ENCODE data around the gene ADGRL1. TPM values are rescaled to one million over a fixed set of nuclear protein-coding genes. Genes with fewer than 3 reads are reported as not detected.

Gene ADGRL1
- total and polyA plus RNA-seq, 10 of the 15 experiments (the other 5 are each of a cell fraction or from before 2014, with no cell fraction given), result 0.05 to 4.8 (median 0.71) TPM

GRCh38 chr19:14136509-14137281, 69.3 kb downstream of the ADGRL1 start, which contains the start of gene ASF1B (continued):
- no peak for TF ChIP-seq SUZ12 (IDR thresholded peaks at IDR 0.05; ENCODE audit: unreplicated experiment)
- TF ChIP-seq, protein P1, sequence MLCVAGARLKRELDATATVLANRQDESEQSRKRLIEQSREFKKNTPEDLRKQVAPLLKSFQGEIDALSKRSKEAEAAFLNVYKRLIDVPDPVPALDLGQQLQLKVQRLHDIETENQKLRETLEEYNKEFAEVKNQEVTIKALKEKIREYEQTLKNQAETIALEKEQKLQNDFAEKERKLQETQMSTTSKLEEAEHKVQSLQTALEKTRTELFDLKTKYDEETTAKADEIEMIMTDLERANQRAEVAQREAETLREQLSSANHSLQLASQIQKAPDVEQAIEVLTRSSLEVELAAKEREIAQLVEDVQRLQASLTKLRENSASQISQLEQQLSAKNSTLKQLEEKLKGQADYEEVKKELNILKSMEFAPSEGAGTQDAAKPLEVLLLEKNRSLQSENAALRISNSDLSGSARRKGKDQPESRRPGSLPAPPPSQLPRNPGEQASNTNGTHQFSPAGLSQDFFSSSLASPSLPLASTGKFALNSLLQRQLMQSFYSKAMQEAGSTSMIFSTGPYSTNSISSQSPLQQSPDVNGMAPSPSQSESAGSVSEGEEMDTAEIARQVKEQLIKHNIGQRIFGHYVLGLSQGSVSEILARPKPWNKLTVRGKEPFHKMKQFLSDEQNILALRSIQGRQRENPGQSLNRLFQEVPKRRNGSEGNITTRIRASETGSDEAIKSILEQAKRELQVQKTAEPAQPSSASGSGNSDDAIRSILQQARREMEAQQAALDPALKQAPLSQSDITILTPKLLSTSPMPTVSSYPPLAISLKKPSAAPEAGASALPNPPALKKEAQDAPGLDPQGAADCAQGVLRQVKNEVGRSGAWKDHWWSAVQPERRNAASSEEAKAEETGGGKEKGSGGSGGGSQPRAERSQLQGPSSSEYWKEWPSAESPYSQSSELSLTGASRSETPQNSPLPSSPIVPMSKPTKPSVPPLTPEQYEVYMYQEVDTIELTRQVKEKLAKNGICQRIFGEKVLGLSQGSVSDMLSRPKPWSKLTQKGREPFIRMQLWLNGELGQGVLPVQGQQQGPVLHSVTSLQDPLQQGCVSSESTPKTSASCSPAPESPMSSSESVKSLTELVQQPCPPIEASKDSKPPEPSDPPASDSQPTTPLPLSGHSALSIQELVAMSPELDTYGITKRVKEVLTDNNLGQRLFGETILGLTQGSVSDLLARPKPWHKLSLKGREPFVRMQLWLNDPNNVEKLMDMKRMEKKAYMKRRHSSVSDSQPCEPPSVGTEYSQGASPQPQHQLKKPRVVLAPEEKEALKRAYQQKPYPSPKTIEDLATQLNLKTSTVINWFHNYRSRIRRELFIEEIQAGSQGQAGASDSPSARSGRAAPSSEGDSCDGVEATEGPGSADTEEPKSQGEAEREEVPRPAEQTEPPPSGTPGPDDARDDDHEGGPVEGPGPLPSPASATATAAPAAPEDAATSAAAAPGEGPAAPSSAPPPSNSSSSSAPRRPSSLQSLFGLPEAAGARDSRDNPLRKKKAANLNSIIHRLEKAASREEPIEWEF (IDR thresholded peaks at IDR 0.05; ENCODE audit: insufficient replicate concordance, low read depth, low read length), result no peak
- peak; percentile 73; the same call in 1 of the 2 replicates for TF ChIP-seq SMAD5 (IDR thresholded peaks at IDR 0.05; ENCODE audit: low read depth)
- no peak for TF ChIP-seq HDAC2 (IDR thresholded peaks at IDR 0.05)
- peak; percentile 84 to 98 (median 95) for TF ChIP-seq CTCF (IDR thresholded peaks at IDR 0.05 in 2 of 3, conservative IDR thresholded peaks at IDR 0.05 in 1 of 3; ENCODE audit: control insufficient read depth in 2 of 3, extremely low read depth in 1 of 3, insufficient read depth in 1 of 3, low read depth in 3 of 3, low read length in 3 of 3)
- TF ChIP-seq WRNIP1 (IDR thresholded peaks at IDR 0.05; ENCODE audit: borderline replicate concordance, low read depth, low read length), result no peak
- TF ChIP-seq SRF (IDR thresholded peaks at IDR 0.05; ENCODE audit: low read depth in 2 of 2, low read length in 2 of 2), result 0 out of 4 replicates have a peak, but pooled peaks of 1 of the 2 experiments have one; percentile 48
- TF ChIP-seq HSF1 (IDR thresholded peaks at IDR 0.05; ENCODE audit: low read depth, low read length), result no peak
- no peak for TF ChIP-seq HDAC6 (IDR thresholded peaks at IDR 0.05; ENCODE audit: unreplicated experiment)
- TF ChIP-seq ZSCAN29 (IDR thresholded peaks at IDR 0.05), result no peak
- peak; percentile 73 for TF ChIP-seq IKZF1 (conservative IDR thresholded peaks at IDR 0.05)
- TF ChIP-seq LARP7 (IDR thresholded peaks at IDR 0.05), result no peak; the same call in 1 of the 2 replicates
- TF ChIP-seq RBBP5 (conservative IDR thresholded peaks at IDR 0.05), result no peak
- TF ChIP-seq NFYB (IDR thresholded peaks at IDR 0.05; ENCODE audit: insufficient read depth, low read depth, low read length), result peak; percentile 83
- peak; percentile 81; the same call in 1 of the 2 replicates for TF ChIP-seq MXI1 (IDR thresholded peaks at IDR 0.05; ENCODE audit: low read depth, low read length)
- TF ChIP-seq E4F1 (IDR thresholded peaks at IDR 0.05; ENCODE audit: borderline replicate concordance, partially characterized antibody), result peak; percentile 80
- TF ChIP-seq TCF7 (IDR thresholded peaks at IDR 0.05; ENCODE audit: borderline replicate concordance), result no peak
- TF ChIP-seq KAT2A (conservative IDR thresholded peaks at IDR 0.05; ENCODE audit: control insufficient read depth, low read depth, low read length), result no peak

Measured in GM12878 (cell line).